Prostate gland (tissue), 2 donors: ENCODE measurements around the gene ZC3H12C. TPM values are rescaled to one million over a fixed set of nuclear protein-coding genes. Genes with fewer than 3 reads are reported as not detected.

Source experiments
- DNase-seq: peaks from one replicate; pipeline ENCODE4 v3.0.0-alpha.2; 2019; ENCODE audit warnings: low spot score
- H3K27ac ChIP-seq, 2 donors: fragments of 200-600 bp; sonication (generic); 2 replicates each; pipeline ENCODE4 v1.5.1; 2017 to 2019
- H3K27me3 ChIP-seq: fragments of 200-600 bp; sonication (generic); replicated peaks from 2 replicates; pipeline ENCODE4 v1.5.1; 2019; ENCODE audit not compliant: insufficient read depth
- H3K36me3 ChIP-seq, 2 donors: fragments of 200-600 bp; sonication (generic); 1 replicate in 1 of 2; 2 replicates in 1 of 2; pipeline versions ENCODE4 v1.5.1 to v1.8.1; 2017 to 2019
- H3K4me1 ChIP-seq: fragments of 200-600 bp; sonication (generic); replicated peaks from 2 replicates; pipeline ENCODE4 v1.5.1; 2019
- H3K4me3 ChIP-seq, 2 donors: fragments of 200-600 bp; sonication (generic); 2 replicates each; pipeline ENCODE4 v1.5.1; 2017 to 2019
- H3K9me3 ChIP-seq: fragments of 200-600 bp; sonication (generic); 2 replicates; pipeline ENCODE4 v1.5.1; 2017
- POLR2A ChIP-seq: fragments of 450-650 bp; IDR thresholded peaks from one replicate; pipeline ENCODE4 v1.6.1; 2016; ENCODE audit warnings: antibody characterized with exemption, mild to moderate bottlenecking
- POLR2AphosphoS5 ChIP-seq: sonication (generic); formaldehyde crosslinking; IDR thresholded peaks from one replicate; pipeline ENCODE4 v1.6.1; 2017; ENCODE audit warnings: antibody characterized with exemption
- WGBS: methylation state at CpG from one replicate; pipeline ENCODE4 v1.1.5; 2018; 5-methylcytosine and 5-hydroxymethylcytosine counted together
- intact Hi-C: fragments of 100-400 bp; cut with DNase I; formaldehyde crosslinking; loops from one replicate; pipeline ENCODE4 v1.14.2; 2022
- total RNA-seq, 2 donors: library from RNA; depleted of rRNA; stranded (reverse); fragments of >200 nt; gene quantifications; one replicate each; pipeline ENCODE4 v1.1.0, GENCODE V29; 2016
- TF ChIP-seq, protein P1 (sequence below), 4 experiments: fragments of 200-600 bp in 2 of 4; fragments of 450-650 bp in 2 of 4; sonication (generic) in 2 of 4; IDR thresholded peaks; 1 replicate in 3 of 4; 2 replicates in 1 of 4; pipeline ENCODE4 v1.5.1; 2016 to 2019; ENCODE audit warnings: antibody characterized with exemption in 4 of 4, mild to moderate bottlenecking in 2 of 4, moderate library complexity in 2 of 4

ZC3H12C gene
- total RNA-seq, 2 donors from 2014 or later = 6.5 to 11.9 TPM

DNA sequence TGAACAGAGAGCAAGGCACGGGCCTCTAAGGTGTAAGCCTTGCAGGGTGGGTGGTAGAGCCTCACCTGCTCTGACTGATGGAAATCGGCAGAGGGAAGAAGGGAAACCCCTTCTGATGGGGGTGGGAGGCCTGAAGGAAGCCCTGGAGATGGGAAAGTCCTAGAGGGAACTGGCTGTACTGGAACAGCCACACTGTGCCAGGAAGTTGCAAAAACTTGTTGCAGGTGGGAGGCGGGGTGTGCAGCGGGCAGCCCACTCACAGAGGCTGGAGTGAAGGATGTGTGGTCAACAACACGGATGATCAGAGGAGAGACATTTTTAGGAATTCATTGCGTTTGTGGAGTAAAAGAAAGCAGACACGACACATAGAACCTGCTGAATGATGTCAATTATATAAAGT, 91.3 kb downstream of the ZC3H12C start:
- Histone ChIP-seq H3K4me1 (no peaks in the 10 kb centered on the region), H3K27ac (no peak overlapping the region), H3K27me3 (no peaks in the 10 kb centered on the region), H3K4me3 (no peak overlapping the region), H3K36me3 (no peaks in the 10 kb centered on the region), H3K9me3 (no peaks in the 10 kb centered on the region)
- TF ChIP-seq, protein P1, sequence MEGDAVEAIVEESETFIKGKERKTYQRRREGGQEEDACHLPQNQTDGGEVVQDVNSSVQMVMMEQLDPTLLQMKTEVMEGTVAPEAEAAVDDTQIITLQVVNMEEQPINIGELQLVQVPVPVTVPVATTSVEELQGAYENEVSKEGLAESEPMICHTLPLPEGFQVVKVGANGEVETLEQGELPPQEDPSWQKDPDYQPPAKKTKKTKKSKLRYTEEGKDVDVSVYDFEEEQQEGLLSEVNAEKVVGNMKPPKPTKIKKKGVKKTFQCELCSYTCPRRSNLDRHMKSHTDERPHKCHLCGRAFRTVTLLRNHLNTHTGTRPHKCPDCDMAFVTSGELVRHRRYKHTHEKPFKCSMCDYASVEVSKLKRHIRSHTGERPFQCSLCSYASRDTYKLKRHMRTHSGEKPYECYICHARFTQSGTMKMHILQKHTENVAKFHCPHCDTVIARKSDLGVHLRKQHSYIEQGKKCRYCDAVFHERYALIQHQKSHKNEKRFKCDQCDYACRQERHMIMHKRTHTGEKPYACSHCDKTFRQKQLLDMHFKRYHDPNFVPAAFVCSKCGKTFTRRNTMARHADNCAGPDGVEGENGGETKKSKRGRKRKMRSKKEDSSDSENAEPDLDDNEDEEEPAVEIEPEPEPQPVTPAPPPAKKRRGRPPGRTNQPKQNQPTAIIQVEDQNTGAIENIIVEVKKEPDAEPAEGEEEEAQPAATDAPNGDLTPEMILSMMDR (IDR thresholded peaks at IDR 0.05) = no peak
- TF ChIP-seq POLR2AphosphoS5 = no peak
- TF ChIP-seq POLR2A = no peak
- whole genome bisulfite sequencing = 77% methylated on average over 7 of the region's 7 CpGs
- intact Hi-C loops = no loop called here
- no peak for DNase-seq

DNA sequence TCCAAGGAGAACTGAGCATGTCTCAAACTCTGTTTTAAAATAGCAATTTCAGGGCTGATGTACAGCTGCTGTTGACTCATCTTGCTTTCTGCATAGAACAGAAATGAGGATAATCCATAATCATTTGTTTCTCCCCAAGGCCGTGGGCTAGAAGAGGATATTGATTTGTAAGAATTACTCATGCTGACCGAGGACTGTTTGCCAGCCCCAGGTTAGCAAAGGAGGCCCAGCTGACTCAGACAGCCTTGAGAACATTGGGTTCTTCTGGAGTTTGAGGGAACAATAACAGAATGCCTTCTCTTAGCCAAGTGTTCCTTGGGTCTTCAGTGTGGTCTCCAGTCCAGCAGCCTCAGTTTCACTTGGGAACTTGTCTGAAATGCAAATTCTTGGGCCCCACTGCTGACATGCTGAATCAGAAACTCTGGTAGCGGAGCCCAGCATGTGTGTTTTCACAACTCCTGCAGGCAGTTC, 92.0 kb downstream of the ZC3H12C start:
- H3K27me3 ChIP-seq = no peaks in the 10 kb centered on the region
- DNase-seq = no peak
- H3K27ac ChIP-seq = no peak overlapping the region
- H3K4me1 ChIP-seq = no peaks in the 10 kb centered on the region
- H3K9me3 ChIP-seq = no peaks in the 10 kb centered on the region
- TF ChIP-seq POLR2A (no peak), POLR2AphosphoS5 (no peak)
- TF ChIP-seq, protein P1 (IDR thresholded peaks at IDR 0.05) = no peak
- 83% methylated on average over 3 of the region's 3 CpGs for WGBS
- intact Hi-C loops = no loop called here
- H3K36me3 ChIP-seq = no peaks in the 10 kb centered on the region
- H3K4me3 ChIP-seq = no peak overlapping the region

DNA sequence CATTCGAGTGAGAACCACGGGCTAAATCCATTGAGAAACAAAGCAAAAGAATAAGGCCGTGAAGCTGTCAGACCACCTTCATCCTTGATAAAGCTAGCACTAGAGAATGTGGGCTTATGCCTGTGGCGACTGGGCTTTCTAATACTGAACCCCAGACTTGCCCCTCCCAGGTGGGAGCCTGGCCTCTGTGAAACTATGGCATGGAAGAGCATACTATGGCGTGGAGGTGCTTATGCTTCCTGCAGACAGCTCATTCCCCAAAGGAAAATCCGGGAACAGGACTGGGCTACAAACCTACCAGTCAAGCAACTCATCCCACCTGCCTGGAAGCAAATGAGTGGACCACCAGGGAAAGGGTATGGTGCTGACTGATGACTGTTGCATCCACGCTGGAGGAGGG, 92.4 kb downstream of the ZC3H12C start:
- intact Hi-C loops = no loop called here
- TF ChIP-seq, protein P1 (IDR thresholded peaks at IDR 0.05) = no peak
- TF ChIP-seq POLR2A = no peak
- no peak for TF ChIP-seq POLR2AphosphoS5
- Histone ChIP-seq H3K4me1 (no peaks in the 10 kb centered on the region), H3K9me3 (no peaks in the 10 kb centered on the region), H3K27ac (no peak overlapping the region), H3K27me3 (no peaks in the 10 kb centered on the region), H3K36me3 (no peaks in the 10 kb centered on the region), H3K4me3 (no peak overlapping the region)
- DNase-seq = no peak
- WGBS = 79% methylated on average over 7 of the region's 7 CpGs

DNA sequence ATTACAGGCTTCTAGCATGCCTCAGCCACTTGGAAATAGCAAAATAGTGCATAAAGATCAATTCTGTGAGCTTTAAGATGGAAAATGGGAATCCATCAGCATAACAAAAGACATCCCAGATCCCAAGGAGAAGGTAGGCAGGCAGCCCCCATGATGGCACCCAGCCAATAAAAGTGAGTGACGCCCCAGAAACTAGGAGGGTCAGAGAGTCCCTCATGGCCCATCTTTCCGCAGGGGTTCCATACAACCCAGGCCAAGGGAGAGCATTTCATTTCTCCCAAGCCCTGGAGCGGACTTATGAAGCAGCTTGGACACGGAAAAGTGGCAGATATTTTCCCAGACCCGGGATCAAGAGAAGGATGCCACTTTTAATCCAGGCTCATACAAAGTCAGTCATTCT, 93.3 kb downstream of the ZC3H12C start:
- intact Hi-C loops = no loop called here
- Histone ChIP-seq H3K9me3 (no peaks in the 10 kb centered on the region), H3K27ac (no peak overlapping the region), H3K27me3 (no peaks in the 10 kb centered on the region), H3K4me3 (no peak overlapping the region), H3K36me3 (no peaks in the 10 kb centered on the region), H3K4me1 (no peaks in the 10 kb centered on the region)
- WGBS = 96% methylated on average over 5 of the region's 5 CpGs
- no peak for DNase-seq
- TF ChIP-seq POLR2A (no peak), POLR2AphosphoS5 (no peak)
- TF ChIP-seq, protein P1 (IDR thresholded peaks at IDR 0.05) = no peak

DNA sequence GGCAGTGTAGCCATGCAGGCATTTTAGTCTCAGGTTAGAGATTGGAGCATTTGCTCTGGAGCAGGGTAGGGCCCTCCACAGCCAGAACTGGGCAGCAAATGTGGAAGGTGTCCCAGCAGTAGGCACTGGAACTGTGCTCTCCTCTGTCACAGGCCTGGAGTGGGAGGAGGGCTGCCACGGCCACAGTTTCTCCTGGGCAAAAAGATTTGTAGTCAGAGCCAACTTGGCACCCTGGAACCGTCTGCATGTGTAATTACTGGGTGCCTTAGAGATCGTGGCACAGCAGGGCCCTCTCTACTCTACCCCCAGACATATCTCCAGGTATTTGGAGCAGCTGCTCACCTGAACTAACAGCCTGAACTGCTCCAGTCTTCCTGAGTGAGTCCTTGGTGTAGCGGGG, 93.7 kb downstream of the ZC3H12C start:
- Histone ChIP-seq H3K36me3 (no peaks in the 10 kb centered on the region), H3K9me3 (no peaks in the 10 kb centered on the region), H3K4me1 (no peaks in the 10 kb centered on the region), H3K4me3 (no peak overlapping the region), H3K27ac (no peak overlapping the region), H3K27me3 (no peaks in the 10 kb centered on the region)
- WGBS = 61% methylated on average over 4 of the region's 4 CpGs
- intact Hi-C loops = no loop called here
- no peak for DNase-seq
- TF ChIP-seq, protein P1 (IDR thresholded peaks at IDR 0.05) = no peak
- no peak for TF ChIP-seq POLR2A
- TF ChIP-seq POLR2AphosphoS5 = no peak
